ENCODE measurements around the gene PDE10A. TPM values are rescaled to one million over a fixed set of nuclear protein-coding genes. Genes with fewer than 3 reads are reported as not detected.

PDE10A gene
- total and polyA plus RNA-seq, 2 of the 8 experiments (the other 6 are each of a cell fraction or from before 2014, with no cell fraction given), result 1.1 to 2.4 TPM

GRCh38 chr6:165599596-165600487 is 63.2 kb downstream of the PDE10A start:
- H3K4me1 ChIP-seq (replicated peaks in 1 of 4; ENCODE audit: control insufficient read depth in 3 of 4, insufficient read depth in 4 of 4, low read length in 3 of 4), result peaks cover 2 to 12% (median 7%) of the 10 kb centered on the region in 4 experiments; a peak in 6 of 7 replicates
- peak overlapping the region; percentile 53; the same call in 1 of the 2 replicates for H2BK15ac ChIP-seq (ENCODE audit: low read length)
- POLR2A ChIA-PET (ENCODE audit: partially characterized antibody), result no interaction called here
- H2BK5ac ChIP-seq (ENCODE audit: low read depth, low read length), result no peak overlapping the region; the same call in 1 of the 2 replicates
- no peaks in the 10 kb centered on the region for H3K36me3 ChIP-seq (ENCODE audit: control insufficient read depth in 2 of 4, insufficient read depth in 4 of 4, low read length in 3 of 4)
- H3K9me3 ChIP-seq (ENCODE audit: insufficient read depth in 2 of 2, low read depth in 1 of 2, low read length in 1 of 2), result no peaks in the 10 kb centered on the region; a peak in 2 of 4 replicates
- no peak for TF ChIP-seq TCF12 (IDR thresholded peaks at IDR 0.05; ENCODE audit: low read depth, low read length)
- no peak for TF ChIP-seq JUND (IDR thresholded peaks at IDR 0.05; ENCODE audit: low read length)
- TF ChIP-seq CHD2 (IDR thresholded peaks at IDR 0.05; ENCODE audit: low read length), result no peak
- TF ChIP-seq GABPA (IDR thresholded peaks at IDR 0.05; ENCODE audit: borderline replicate concordance, insufficient read depth, low read length), result no peak
- TF ChIP-seq POU5F1 (IDR thresholded peaks at IDR 0.05; ENCODE audit: low read depth, low read length), result no peak
- TF ChIP-seq SIN3A (conservative IDR thresholded peaks at IDR 0.05 in 1 of 2, IDR thresholded peaks at IDR 0.05 in 1 of 2; ENCODE audit: low read depth in 1 of 2, low read length in 2 of 2), result no peak
- TF ChIP-seq SP1 (IDR thresholded peaks at IDR 0.05; ENCODE audit: low read depth, low read length), result no peak
- no peak for TF ChIP-seq EZH2 (IDR thresholded peaks at IDR 0.05; ENCODE audit: low read depth, low read length, severe bottlenecking)
- no peak for TF ChIP-seq BCL11A (IDR thresholded peaks at IDR 0.05; ENCODE audit: low read depth in 2 of 2, low read length in 2 of 2)
- H2BK12ac ChIP-seq (ENCODE audit: low read depth, low read length), result peak overlapping the region; percentile 23; the same call in 1 of the 2 replicates
- H3K79me1 ChIP-seq (ENCODE audit: low read depth, low read length), result no peaks in the 10 kb centered on the region
- no peak overlapping the region for H2BK120ac ChIP-seq (replicated peaks; ENCODE audit: low read depth, low read length)
- H4K8ac ChIP-seq (ENCODE audit: extremely low read depth, insufficient read depth, low read length), result no peak overlapping the region
- no peak overlapping the region for H3K27ac ChIP-seq (ENCODE audit: low read depth, low read length)
- no peak overlapping the region for H3K4me3 ChIP-seq (ENCODE audit: extremely low read depth in 1 of 4, insufficient read depth in 2 of 4, low read depth in 3 of 4, low read length in 4 of 4)
- no peaks in the 10 kb centered on the region for H3K27me3 ChIP-seq (replicated peaks in 1 of 4; ENCODE audit: control insufficient read depth in 3 of 4, extremely low read depth in 1 of 4, insufficient read depth in 3 of 4, low read length in 3 of 4)
- no peak overlapping the region for H4K91ac ChIP-seq (replicated peaks; ENCODE audit: insufficient read length, low read length)
- H3K18ac ChIP-seq (ENCODE audit: extremely low read depth, low read length), result 0 out of 2 replicates have a peak overlapping the region, but pooled peaks have one; percentile 10
- no peak overlapping the region for H2AK5ac ChIP-seq (ENCODE audit: low read depth, low read length)
- FAIRE-seq (no peak), DNase-seq (ENCODE audit: low read depth in 1 of 2, low spot score in 2 of 2) (no peak)
- H2AFZ ChIP-seq (ENCODE audit: low read length), result no peak overlapping the region
- 86% methylated on average over 21 of the region's 21 CpGs; no CpG with 5 or more reads in 1 of the 2 experiments for WGBS, 2 experiments (ENCODE audit: extremely low coverage in 1 of 2, insufficient coverage in 1 of 2, insufficient read length in 1 of 2, insufficient replicate concordance in 2 of 2, low coverage in 1 of 2, low lambda C conversion rate in 2 of 2, missing lambda C conversion rate in 1 of 2)
- no peaks in the 10 kb centered on the region for H4K20me1 ChIP-seq (replicated peaks in 1 of 2; ENCODE audit: control insufficient read depth in 1 of 2, insufficient read depth in 2 of 2, low read length in 2 of 2)
- H3K4me2 ChIP-seq (ENCODE audit: insufficient read depth in 1 of 2, low read depth in 2 of 2, low read length in 2 of 2), result peak overlapping the region in 1 of 2 experiments; percentile 34; a peak in 2 of 4 replicates
- H3K56ac ChIP-seq (replicated peaks; ENCODE audit: insufficient read length, low read depth, low read length), result no peak overlapping the region
- 0 out of 2 replicates have a peak overlapping the region, but pooled peaks have one; percentile 15 for H2BK20ac ChIP-seq (ENCODE audit: low read length)
- H3K4ac ChIP-seq (replicated peaks; ENCODE audit: insufficient read length, low read depth, low read length), result no peak overlapping the region
- CTCF ChIA-PET (ENCODE audit: partially characterized antibody), result no interaction called here
- H3K23me2 ChIP-seq (ENCODE audit: low read depth, low read length), result no peaks in the 10 kb centered on the region
- no peak overlapping the region for H3K23ac ChIP-seq (ENCODE audit: insufficient read length)
- H3K79me2 ChIP-seq (ENCODE audit: control insufficient read depth in 1 of 2, insufficient read depth in 2 of 2, low read length in 2 of 2), result no peaks in the 10 kb centered on the region
- H4K5ac ChIP-seq (ENCODE audit: insufficient read length, low read depth, low read length), result no peak overlapping the region
- no peak overlapping the region for H3K14ac ChIP-seq (ENCODE audit: insufficient read length)
- H3K9ac ChIP-seq (replicated peaks in 1 of 4; ENCODE audit: extremely low read depth in 1 of 4, low read depth in 3 of 4, low read length in 3 of 4), result no peak overlapping the region
